Activated T-cell treated with anti-CD3 and anti-CD28 coated beads for 4 hours (primary cell): ENCODE data around the gene PRDX5.
A peak's percentile ranks its signal among the peaks of the same experiment; 100 is the strongest.

Experiments used
- DNase-seq: peaks from one replicate; pipeline ENCODE4 v3.0.0-alpha.2; 2020

Gene PRDX5

DNA sequence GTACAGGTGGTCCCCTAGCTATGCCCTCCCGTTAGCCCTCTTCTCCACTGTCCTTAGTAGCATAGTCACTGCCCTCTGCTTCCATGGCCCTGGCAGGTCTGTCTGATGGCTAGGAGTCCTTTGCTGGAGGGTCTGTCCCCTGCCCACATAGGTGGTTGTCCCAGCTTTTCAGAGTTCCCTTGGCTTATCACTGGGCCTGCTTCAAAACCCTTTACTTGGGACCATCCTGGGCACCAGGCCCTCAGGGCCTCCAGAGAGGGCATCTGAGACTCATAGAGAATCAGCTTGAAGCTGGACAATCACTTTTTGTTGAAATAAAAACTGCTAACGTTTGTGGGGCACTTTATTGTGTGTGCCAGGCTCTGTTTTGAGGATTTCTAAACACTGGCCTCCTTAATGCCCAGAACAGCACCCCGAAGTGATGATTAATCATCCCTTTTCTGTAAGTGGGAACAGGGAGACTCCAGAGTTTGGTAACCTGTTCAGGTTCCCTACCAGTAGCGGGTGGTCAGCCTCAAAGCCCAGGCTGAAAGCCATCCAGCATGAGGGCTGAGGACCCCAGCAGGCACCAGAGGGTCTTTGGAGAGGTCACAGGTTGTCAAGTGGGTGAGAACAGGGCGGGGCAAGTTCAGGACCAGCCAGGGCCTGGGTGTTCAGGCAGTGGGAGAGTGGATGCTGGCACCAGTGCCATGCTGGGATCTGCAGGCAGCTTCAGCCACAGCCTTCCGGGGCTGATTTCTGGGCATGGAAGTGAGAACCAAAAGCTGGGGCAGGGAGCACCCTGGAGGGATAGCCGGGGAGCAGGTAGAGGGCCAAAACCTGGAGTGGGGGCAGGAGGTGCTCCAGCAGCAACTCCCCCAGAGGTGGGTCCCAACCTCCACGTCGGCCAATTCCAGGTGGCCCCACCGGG is 27.3 kb upstream of the PRDX5 start:
- DNase-seq: no peak

DNA sequence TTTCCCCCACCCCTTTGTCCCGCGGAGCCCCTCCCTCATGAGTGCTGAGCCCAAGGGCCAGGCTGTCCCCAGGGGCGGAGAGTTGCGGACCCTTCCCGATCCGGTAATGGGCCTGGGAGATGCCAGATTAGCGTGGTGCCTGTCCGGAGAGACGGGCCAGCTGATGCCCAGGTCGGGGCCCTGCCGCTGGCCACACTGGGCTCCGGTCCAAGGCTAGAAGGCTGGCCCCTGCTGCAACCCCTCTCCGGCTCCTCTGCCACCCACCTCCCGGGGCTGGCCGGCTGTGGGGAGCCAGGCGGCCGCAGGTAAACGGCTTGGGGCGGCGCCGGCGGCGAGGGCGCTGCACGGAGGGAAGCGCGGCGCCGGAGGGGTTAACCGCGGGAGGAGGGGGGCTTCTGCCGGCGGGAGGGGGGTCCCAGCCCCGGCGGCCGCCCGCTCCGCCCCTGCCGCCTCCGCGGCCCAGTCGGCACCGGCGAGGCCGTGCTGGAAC is 26.6 kb upstream of the PRDX5 start, which contains the start of gene KCNK4:
Gene KCNK4 (plus strand): TSS at position 41 of the 490 bp plus-strand sequence. CDS start 1,717 bp downstream, outside the sequence.
- DNase-seq: no peak

DNA sequence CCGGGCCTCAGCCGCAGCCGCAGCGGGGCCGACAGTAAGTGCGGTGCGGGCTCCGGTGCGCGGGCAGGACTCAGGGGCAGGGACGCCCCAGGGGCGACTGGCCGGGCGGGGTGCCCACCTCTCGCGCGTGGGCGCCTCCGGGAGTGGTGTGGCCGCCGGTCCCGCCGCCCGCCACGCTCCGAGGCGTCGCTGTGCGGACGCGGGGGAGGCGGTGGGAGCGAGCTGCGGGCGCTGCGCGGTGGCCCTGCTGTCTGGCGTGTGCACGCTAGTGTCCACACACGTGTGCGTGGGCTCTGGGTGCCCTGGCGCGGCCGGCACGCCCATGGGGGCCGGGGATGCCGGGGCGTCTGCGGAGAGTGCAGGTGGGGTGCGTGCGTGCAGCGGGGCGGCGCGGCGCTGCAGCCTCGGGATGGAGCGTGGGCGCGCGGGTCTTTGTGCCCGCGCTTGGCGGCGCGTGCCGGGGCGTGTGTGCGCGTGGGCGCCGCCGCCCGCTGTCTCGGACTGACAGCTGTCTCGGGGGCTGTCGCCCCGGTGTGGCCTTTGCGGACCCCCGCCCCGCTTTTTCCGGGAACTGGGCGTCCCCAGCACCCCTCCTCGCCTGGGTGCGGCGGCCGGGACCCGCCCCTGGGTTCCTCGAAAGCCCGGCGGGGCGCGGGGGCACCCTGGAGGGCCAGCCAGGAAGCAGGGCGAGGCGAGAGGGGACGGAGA is 26.0 kb upstream of the PRDX5 start:
- no peak for DNase-seq

DNA sequence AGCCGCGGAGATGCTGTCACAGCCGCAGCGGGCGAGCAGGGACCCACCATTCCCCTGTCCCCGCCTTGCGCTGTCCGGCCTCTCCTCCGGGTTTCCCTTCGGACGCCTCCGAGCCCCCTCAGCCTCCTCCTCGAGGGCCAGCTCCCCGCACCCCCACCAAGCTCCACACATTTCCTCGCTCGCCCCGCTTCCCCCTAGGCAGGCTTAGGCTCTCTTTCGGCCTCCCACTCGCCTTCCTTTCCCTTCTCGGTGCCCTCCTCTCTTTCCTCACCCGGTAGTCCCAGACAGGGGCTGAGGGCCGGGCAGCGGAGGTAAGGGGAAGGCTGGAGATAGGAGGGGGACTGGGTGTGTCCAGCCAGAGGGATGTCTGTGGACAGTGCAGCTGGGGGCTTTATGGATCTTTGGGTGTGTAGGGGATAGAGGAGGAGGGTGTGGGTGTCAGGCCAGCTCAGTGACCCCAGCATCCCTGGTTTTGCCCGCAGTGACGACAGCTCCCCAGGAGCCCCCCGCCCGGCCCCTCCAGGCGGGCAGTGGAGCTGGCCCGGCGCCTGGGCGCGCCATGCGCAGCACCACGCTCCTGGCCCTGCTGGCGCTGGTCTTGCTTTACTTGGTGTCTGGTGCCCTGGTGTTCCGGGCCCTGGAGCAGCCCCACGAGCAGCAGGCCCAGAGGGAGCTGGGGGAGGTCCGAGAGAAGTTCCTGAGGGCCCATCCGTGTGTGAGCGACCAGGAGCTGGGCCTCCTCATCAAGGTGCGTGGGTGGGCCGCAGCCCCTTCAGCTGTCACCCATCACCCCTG is 25.3 kb upstream of the PRDX5 start:
- no peak for DNase-seq

DNA sequence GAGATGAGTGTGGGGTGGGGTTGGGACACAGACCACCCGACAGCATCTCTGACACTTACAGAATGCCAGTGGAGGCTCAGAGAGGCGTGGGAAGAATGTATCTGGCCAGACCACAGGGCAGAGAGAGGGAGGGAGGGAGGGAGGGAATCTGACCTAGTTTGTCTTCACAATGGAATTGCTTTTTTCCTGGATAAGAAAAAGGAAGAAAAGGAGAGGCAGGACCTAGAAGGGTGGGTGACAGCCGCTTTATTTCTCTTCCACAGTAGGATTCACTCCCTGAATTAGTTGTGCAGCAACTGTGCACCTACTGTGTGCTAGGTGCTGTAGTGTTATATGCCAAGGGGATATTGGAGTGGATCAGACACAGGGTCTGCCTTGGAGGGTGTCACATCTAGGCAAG is 23.1 kb upstream of the PRDX5 start:
- no peak for DNase-seq

DNA sequence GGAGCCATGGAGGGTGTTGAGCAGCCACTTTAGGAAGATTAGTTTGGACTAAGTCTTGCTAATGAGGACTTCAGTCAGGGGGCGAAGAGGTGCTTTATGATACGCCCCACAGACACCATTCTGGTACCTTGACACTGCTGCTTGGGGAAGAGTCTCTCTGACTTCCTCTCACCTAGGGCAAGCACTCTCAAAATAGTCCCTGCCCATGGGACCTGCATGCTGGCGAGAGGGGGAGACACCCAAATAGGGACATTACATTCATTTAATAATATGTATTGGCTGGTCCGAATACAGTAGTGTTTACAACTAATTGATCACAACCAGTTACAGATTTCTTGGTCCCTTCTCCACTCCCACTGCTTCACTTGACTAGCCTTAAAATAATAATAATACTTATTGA is 22.2 kb upstream of the PRDX5 start:
- DNase-seq: no peak

DNA sequence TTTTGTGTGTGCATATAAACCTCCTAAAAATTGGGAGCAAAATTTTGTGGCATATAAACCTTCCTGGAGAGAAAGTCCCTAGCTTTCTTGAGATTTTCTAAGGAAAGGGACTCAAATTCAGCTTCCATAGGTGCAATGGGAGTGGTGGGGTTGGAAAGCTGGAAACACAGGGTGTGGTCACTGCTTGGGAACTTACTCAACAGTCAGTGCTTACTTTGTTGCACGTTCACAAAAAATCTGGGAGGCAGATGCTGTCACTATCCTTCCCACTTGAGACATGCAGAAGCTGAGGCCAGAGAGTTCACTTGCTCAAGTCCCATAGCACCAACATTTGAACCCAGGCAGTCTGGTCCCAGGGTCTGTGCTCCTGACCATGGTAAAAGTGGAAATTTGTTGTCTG is 21.7 kb upstream of the PRDX5 start:
- DNase-seq: no peak

DNA sequence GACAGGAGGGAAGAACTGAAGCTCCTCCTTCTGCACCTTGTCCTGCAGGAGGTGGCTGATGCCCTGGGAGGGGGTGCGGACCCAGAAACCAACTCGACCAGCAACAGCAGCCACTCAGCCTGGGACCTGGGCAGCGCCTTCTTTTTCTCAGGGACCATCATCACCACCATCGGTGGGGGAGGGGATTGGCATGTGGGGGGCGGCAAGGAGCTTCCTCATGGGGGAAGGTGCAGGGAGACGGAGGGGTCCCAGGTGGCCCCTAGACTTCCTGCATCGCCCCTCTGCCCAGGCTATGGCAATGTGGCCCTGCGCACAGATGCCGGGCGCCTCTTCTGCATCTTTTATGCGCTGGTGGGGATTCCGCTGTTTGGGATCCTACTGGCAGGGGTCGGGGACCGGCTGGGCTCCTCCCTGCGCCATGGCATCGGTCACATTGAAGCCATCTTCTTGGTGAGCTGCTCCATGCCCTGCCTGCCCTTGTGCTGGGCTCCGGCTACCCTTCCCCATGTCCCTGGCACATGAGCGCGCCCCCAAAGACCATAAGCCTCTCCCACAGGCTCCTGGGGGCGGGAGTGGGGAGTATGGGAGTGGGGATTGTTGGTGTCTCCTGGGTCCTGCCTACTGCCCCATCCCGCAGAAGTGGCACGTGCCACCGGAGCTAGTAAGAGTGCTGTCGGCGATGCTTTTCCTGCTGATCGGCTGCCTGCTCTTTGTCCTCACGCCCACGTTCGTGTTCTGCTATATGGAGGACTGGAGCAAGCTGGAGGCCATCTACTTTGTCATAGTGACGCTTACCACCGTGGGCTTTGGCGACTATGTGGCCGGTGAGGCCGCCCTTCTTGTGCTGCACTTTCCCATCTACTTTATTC is 20.9 kb upstream of the PRDX5 start:
- no peak for DNase-seq

DNA sequence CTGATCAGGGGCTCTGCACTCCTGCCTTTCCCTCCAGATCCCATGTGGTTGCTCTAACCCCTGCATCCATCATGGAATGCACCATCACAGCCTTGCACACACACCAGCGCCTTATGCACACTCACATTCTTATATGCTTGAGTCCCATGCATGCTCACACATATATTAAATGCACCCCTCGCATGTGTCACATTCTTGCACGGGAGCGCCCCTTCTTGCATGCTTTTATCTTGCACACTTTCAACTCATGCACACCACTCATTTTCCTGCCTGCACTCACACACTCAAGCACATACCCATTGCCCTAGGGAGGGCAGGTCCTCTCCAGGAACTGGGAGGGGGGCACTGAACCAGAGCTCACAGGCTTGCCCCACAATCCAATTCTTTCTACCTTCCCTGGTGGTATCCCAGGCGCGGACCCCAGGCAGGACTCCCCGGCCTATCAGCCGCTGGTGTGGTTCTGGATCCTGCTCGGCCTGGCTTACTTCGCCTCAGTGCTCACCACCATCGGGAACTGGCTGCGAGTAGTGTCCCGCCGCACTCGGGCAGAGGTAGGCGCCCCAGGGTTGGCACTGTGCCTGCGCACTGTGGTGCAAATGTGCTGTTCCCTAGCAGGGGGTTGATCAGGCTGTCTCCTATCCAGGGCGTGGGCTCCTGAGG is 20.1 kb upstream of the PRDX5 start:
- no peak for DNase-seq

DNA sequence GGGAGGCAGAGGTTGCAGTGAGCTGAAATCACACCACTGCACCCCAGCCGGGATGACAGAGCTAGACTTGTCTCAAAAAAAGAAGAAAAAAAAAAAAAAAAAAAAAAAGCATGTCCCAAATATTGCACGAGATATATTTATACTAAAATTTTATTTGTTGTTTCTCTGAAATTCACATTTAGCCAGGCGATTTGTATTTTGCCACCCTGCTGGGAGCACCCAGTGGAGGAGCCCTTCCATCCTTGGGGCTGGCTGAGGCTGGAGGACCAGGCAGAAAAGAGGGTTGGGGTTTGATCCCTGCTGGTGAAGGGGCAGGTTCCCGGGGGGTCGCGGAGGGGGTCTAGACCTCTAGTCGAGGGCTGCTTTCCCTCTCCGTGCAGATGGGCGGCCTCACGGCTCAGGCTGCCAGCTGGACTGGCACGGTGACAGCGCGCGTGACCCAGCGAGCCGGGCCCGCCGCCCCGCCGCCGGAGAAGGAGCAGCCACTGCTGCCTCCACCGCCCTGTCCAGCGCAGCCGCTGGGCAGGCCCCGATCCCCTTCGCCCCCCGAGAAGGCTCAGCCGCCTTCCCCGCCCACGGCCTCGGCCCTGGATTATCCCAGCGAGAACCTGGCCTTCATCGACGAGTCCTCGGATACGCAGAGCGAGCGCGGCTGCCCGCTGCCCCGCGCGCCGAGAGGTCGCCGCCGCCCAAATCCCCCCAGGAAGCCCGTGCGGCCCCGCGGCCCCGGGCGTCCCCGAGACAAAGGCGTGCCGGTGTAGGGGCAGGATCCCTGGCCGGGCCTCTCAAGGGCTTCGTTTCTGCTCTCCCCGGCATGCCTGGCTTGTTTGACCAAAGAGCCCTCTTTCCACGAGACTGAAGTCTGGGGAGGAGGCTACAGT is 18.7 kb upstream of the PRDX5 start:
- no peak for DNase-seq

DNA sequence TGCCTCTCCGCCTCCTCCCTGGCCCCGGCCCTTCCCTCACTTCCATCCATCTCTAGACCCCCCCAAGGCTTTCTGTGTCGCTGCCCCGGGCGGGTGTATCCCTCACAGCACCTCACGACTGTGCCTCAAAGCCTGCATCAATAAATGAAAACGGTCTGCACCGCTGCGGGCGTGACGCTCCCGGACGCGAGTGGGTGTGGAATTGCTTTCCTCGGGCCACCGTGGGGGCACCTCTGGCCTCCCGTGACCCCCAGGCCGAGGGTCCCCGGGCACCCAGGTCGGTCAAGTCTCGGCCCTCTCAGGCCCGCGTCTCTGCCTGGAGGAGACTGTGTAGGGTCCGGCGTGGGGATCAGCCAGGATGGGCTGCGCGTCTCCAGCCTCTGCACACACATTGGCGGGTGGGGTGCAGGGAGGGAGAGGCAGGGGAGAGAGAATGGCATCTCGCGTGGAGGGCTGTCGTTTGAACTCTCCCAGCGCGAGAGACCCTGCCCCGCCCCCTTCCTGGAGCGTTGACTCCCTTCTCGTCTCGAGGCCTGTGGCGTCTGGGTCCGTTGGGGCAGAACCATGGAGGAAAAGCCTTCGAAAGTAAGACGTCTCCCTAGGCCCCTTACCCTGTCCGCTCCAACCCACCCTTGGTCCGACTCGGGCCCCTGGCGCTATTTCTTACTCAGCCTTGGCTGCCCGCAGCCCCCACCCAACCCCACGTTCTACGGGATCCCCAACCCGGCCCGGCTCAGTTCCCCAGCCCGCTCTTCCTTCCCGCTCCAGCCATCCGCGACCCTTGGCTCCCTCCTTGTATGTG is 17.9 kb upstream of the PRDX5 start, which contains the start of gene CATSPERZ:
Gene CATSPERZ (plus strand): TSS at position 512 of the 802 bp plus-strand sequence. CDS start 53 bp downstream, at position 565.
- DNase-seq: no peak

DNA sequence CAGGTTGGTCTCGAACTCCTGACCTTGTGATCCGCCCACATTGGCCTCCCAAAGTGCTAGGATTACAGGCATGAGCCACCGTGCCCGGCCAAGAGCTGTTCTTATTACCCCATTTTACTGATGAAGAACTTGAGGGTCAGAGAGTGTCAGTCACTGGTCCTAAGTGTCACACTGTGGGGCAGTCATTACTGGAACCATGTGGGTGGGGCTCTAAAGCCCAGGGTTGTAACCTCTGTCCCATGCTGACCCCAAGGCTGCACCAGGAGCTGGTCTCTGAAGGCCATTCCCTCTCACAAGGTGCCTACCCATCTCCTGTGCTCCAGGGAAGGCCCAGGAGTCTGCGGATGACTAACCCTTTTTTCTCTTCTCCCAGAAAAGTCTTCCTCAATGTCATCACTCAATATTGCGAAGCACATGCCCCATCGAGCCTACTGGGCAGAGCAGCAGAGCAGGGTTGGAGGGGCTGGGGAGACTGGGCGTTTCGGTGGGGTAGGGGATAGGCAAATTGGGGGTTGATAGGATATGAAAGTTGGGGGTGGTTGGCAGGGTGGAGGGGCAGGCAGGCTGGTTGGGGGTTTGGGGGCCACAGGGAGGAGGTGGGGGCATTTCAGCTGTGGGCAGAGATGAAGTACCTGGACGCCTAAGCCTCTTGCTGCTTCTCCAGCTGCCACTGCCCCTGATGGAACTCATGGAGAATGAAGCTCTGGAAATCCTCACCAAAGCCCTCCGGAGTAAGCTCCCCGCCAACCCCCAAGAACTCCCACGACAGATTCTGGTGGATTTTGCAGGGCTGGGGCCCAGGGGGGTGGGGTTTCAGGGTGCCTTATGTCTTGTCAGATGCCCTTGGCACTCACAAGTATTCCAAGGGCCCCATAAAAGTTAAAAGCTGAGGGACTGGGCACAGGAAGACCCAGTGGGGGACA is 14.6 kb upstream of the PRDX5 start:
- no peak for DNase-seq

DNA sequence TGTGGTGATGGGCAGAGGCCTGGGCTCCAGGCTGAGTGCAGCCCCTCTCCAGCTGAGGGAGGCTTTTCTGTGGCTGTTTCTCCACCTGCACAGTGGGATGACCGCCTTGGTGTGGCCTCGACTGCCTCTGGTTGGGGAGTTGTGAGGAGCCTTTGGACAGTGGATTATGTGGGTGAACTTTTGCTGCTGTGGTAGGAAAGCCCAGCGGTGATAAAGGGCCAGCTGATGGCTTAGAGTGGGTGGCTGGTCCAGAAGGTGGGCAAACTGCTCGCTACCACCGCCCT is 13.9 kb upstream of the PRDX5 start:
- DNase-seq: no peak

DNA sequence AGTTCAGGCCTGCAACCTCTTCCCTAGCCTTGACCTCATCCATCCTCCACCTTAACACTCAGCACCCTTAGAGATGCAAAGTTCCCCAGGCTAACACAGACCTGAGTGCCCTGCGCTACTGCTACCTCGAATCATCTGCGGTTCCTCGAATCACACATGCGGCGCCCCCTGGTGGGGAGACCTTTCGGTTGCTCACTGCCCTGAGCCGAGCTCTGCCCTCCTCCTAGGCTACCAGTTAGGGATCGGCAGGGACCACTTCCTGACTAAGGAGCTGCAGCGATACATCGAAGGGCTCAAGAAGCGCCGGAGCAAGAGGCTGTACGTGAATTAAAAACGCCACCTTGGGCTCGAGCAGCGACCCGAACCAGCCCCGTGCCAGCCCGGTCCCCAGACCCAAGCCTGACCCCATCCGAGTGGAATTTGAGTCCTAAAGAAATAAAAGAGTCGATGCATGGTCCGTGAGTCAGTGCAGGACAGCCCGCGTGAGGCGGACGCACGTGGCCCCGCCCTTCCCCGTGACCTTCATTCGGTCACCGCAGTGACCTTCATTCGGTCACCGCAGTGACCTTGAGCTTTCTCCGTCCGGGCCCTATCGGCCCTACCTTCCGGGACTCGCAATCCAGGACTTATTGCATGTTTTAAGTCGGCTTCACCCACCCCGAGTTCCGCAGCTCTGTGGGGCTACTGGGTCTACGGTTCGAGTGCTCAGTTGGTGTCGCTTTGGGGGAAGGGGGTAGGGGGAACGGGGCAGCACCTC is 13.4 kb upstream of the PRDX5 start:
- DNase-seq: peak; percentile 94

DNA sequence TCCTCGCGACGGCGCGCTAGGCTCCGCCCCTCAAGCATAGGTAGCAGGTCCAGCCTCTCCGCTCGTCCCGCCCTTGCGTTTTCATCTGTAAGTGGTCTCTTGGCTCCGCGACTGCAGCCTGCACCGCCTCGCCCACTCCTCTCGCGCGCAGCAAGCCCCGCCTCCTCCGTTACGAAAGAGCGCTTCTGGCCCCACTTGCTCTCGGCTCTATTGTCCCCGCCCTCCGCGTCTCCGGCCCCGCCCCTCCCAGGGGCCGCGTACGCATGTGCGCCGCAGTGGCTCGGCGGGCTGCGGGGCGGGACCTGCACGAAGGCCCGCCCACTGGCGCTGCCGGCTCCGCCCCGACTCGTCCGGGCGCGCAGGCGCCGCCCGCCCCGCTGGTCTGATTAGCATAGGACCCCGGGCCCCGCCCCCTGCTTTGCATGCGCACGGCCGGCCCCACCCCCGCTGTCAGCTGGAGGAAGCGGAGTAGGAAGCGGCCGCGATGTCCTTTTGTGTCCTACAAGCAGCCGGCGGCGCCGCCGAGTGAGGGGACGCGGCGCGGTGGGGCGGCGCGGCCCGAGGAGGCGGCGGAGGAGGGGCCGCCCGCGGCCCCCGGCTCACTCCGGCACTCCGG is 12.7 kb upstream of the PRDX5 start, which contains the start of gene ESRRA:
Gene ESRRA (plus strand): TSS at position 450 of the 616 bp plus-strand sequence. CDS start 1,656 bp downstream, outside the sequence.
- peak; percentile 100 for DNase-seq

DNA sequence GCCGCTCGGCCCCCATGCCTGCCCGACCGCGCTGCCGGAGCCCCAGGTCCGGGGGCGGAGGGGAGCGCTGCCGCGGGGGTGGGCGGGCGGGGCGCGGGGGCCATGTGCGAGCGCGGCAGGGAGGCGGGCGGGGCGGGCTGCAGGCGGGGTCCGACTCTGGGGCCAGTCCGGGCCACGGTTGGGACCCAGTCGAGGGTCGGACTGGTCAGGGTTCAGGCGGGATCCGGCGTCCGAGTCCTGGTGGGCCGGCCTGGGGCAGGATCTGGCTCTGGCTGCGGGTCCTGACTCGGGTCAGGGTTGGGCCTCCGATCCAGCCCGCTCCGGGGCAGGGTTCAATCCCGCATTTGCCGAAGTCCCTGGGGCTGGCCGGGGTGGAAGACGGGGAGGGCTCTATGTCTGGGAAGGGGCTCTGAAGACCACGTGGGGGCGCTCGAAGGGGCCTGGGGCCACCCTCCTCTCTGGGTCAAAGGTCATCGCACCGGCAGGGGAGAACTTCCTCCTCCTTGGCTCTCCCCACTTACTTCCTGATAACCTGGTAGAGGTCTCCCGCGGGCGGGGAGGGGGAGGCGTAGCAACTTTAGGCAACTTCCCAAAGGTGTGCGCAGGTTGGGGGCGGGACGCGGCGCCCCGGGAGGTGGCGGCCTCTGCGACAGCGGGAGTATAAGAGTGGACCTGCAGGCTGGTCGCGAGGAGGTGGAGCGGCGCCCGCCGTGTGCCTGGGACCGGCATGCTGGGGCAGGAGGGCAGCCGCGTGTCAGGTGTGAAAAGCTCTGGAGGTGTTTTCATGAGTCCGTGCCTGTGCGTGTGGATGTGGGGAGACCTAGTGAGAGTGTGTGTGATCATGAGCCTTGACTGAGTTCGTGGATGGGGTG is 12.0 kb upstream of the PRDX5 start:
- DNase-seq: peak; percentile 62
